ENCODE results near the gene ATCAY. TPM values are rescaled to one million over a fixed set of nuclear protein-coding genes. Genes with fewer than 3 reads are reported as not detected.

ATCAY gene
- total and polyA plus RNA-seq, 2 of the 13 experiments (the other 11 are each of a cell fraction or from before 2014, with no cell fraction given) = not detected

DNA sequence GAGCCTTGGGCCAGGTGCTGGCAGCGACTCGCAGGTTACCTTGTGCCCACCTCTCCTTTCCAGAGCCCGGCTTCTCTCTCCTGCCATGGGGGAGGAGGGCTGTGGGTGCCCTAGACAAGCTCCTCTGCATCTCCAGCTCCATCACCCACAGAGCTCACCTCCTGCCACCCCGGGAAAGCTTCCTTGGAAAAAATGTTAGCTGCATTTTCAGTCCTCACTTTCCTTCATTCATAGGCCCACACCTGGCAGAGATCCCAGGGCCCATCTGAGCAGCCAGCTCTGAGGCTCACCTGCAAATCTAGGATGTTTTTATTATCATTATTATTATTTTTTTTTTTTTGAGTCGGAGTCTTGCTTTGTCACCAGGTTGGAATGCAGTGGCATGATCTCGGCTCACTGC lies 48.5 kb upstream of the ATCAY start:
- Histone ChIP-seq H3K9ac (ENCODE audit: insufficient read depth, low read depth, low read length) (no peak overlapping the region), H2AFZ (ENCODE audit: low read length) (no peak overlapping the region), H4K20me1 (ENCODE audit: insufficient read depth, low read length) (no peaks in the 10 kb centered on the region), H3K36me3 (replicated peaks in 1 of 2; ENCODE audit: control insufficient read depth in 1 of 2, insufficient read depth in 2 of 2, low read length in 2 of 2) (no peaks in the 10 kb centered on the region), H3K4me2 (ENCODE audit: low read depth, low read length) (no peak overlapping the region), H3K4me3 (replicated peaks in 1 of 3; ENCODE audit: insufficient read depth in 1 of 3, low read depth in 2 of 3, low read length in 3 of 3) (no peak overlapping the region), H3K9me3 (ENCODE audit: low read length) (no peaks in the 10 kb centered on the region), H3K79me2 (ENCODE audit: insufficient read depth, low read length) (no peaks in the 10 kb centered on the region), H3K4me1 (ENCODE audit: insufficient read depth, low read length) (no peaks in the 10 kb centered on the region), H3K27ac (ENCODE audit: extremely low read length, insufficient read depth, low read length) (no peak overlapping the region), H3K27me3 (ENCODE audit: control insufficient read depth in 1 of 2, insufficient read depth in 2 of 2, low read length in 2 of 2) (peaks cover 3 to 24% of the 10 kb centered on the region in 2 experiments; a peak in 4 of 5 replicates)
- ATAC-seq = no peak
- WGBS (ENCODE audit: low lambda C conversion rate) = 27% methylated on average over 5 of the region's 6 CpGs
- in situ Hi-C loops (cut with HindIII; ENCODE audit: extremely low pct_ligation_motif_present, low pct_unique_long_range_greater_than_20kb) = no loop called here
- ChIA-PET CTCF (ENCODE audit: low intra/inter-chr PET ratio, low total read pairs) (no interaction called here), POLR2A (no interaction called here)
- FAIRE-seq = no peak
- BruUV-seq (replicated peaks) = no TSS peak
- intact Hi-C loops (cut with micrococcal nuclease; ENCODE audit: unreplicated experiment) = no loop called here
- DNase-seq (ENCODE audit: low spot score) = no peak
- no peak for TF ChIP-seq ZNF20 (CRISPR knock-in tag; IDR thresholded peaks at IDR 0.05)
- no peak for TF ChIP-seq FOXA3 (CRISPR knock-in tag; IDR thresholded peaks at IDR 0.05)
- TF ChIP-seq ZNF589 (CRISPR knock-in tag; conservative IDR thresholded peaks at IDR 0.05) = no peak
- no peak for TF ChIP-seq NR2F6 (IDR thresholded peaks at IDR 0.05)
- no peak for TF ChIP-seq NR2F6 (CRISPR knock-in tag; IDR thresholded peaks at IDR 0.05)
- no peak for TF ChIP-seq ZBTB3 (CRISPR knock-in tag; IDR thresholded peaks at IDR 0.05; ENCODE audit: borderline replicate concordance, low read depth)

DNA sequence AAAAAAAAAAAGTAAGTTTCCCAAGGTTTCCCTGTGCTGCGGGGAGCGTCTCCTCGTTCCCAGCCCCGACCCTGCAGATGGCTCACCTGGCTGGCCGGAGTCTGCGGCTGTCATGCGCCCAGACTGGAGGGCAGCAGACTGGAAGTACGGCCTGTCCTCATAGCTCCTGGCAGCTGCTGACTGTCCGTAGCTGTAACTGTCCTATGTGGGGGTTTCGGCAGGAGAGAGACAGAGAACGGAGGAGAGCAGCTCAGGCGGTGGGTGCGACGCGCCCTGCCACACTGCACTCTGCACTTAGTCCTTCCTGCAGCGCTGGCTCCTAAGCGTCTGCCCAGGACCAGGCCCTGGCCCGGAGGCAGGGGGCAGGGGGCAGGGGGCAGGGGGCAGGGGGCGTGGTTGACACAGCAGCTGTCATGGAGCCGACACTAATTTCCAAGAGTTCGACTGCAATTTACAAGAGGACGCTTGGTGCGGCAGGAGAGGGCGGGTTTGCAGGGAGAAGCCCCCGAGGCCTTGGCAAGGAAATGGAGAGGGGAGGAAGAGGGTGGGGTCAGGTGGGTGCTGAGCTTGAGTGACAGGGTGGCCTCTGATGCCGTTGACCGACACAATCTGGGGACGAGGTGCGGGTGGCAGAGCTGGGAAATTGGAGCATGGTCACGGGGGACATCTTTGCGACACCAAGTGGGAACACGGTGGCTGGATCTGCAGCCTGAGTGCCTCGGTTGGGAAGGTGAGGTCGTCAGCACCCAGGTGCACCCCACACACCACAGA lies 46.7 kb upstream of the ATCAY start:
- H4K20me1 ChIP-seq (ENCODE audit: insufficient read depth, low read length) = no peaks in the 10 kb centered on the region

More for the DNA sequence above, 46.7 kb upstream of the ATCAY start:
- intact Hi-C loops (cut with micrococcal nuclease; ENCODE audit: unreplicated experiment) = no loop called here
- Histone ChIP-seq H3K9ac (ENCODE audit: insufficient read depth, low read depth, low read length) (no peak overlapping the region), H3K4me2 (ENCODE audit: low read depth, low read length) (no peak overlapping the region), H3K36me3 (replicated peaks in 1 of 2; ENCODE audit: control insufficient read depth in 1 of 2, insufficient read depth in 2 of 2, low read length in 2 of 2) (no peaks in the 10 kb centered on the region), H3K27ac (ENCODE audit: extremely low read length, insufficient read depth, low read length) (no peak overlapping the region), H3K27me3 (ENCODE audit: control insufficient read depth in 1 of 2, insufficient read depth in 2 of 2, low read length in 2 of 2) (peaks cover 3 to 20% of the 10 kb centered on the region in 2 experiments; a peak in 4 of 5 replicates), H3K9me3 (ENCODE audit: low read length) (0 out of 2 replicates have a peak, but pooled peaks cover 7% of the 10 kb centered on the region), H3K79me2 (ENCODE audit: insufficient read depth, low read length) (no peaks in the 10 kb centered on the region), H3K4me3 (replicated peaks in 1 of 3; ENCODE audit: insufficient read depth in 1 of 3, low read depth in 2 of 3, low read length in 3 of 3) (no peak overlapping the region), H3K4me1 (ENCODE audit: insufficient read depth, low read length) (no peaks in the 10 kb centered on the region), H2AFZ (ENCODE audit: low read length) (no peak overlapping the region)
- 50% methylated on average over 23 of the region's 34 CpGs for WGBS (ENCODE audit: low lambda C conversion rate)
- no peak for TF ChIP-seq TBP (CRISPR knock-in tag; IDR thresholded peaks at IDR 0.05)
- TF ChIP-seq SNRNP70 (IDR thresholded peaks at IDR 0.05; ENCODE audit: low read depth, low read length) = no peak
- TF ChIP-seq, protein P1, sequence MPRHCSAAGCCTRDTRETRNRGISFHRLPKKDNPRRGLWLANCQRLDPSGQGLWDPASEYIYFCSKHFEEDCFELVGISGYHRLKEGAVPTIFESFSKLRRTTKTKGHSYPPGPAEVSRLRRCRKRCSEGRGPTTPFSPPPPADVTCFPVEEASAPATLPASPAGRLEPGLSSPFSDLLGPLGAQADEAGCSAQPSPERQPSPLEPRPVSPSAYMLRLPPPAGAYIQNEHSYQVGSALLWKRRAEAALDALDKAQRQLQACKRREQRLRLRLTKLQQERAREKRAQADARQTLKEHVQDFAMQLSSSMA (CRISPR knock-in tag; IDR thresholded peaks at IDR 0.05) = no peak
- no peak for TF ChIP-seq DNMT3B (CRISPR knock-in tag; conservative IDR thresholded peaks at IDR 0.05)
- TF ChIP-seq ZNF33A (CRISPR knock-in tag; IDR thresholded peaks at IDR 0.05; ENCODE audit: borderline replicate concordance) = no peak
- no peak for TF ChIP-seq NAIF1 (CRISPR knock-in tag; IDR thresholded peaks at IDR 0.05; ENCODE audit: borderline replicate concordance)
- no peak for TF ChIP-seq ZFP62 (CRISPR knock-in tag; IDR thresholded peaks at IDR 0.05)
- TF ChIP-seq ZNF780A (CRISPR knock-in tag; IDR thresholded peaks at IDR 0.05) = no peak
- TF ChIP-seq, protein P2, sequence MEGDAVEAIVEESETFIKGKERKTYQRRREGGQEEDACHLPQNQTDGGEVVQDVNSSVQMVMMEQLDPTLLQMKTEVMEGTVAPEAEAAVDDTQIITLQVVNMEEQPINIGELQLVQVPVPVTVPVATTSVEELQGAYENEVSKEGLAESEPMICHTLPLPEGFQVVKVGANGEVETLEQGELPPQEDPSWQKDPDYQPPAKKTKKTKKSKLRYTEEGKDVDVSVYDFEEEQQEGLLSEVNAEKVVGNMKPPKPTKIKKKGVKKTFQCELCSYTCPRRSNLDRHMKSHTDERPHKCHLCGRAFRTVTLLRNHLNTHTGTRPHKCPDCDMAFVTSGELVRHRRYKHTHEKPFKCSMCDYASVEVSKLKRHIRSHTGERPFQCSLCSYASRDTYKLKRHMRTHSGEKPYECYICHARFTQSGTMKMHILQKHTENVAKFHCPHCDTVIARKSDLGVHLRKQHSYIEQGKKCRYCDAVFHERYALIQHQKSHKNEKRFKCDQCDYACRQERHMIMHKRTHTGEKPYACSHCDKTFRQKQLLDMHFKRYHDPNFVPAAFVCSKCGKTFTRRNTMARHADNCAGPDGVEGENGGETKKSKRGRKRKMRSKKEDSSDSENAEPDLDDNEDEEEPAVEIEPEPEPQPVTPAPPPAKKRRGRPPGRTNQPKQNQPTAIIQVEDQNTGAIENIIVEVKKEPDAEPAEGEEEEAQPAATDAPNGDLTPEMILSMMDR (CRISPR knock-in tag; IDR thresholded peaks at IDR 0.05) = no peak
- TF ChIP-seq PTBP1 (IDR thresholded peaks at IDR 0.05; ENCODE audit: low read depth, low read length, poor library complexity, severe bottlenecking) = no peak
- no peak for TF ChIP-seq ZNF841 (CRISPR knock-in tag; IDR thresholded peaks at IDR 0.05; ENCODE audit: borderline replicate concordance)
- in situ Hi-C loops (cut with HindIII; ENCODE audit: extremely low pct_ligation_motif_present, low pct_unique_long_range_greater_than_20kb) = no loop called here
- ChIA-PET POLR2A (no interaction called here), CTCF (ENCODE audit: low intra/inter-chr PET ratio, low total read pairs) (no interaction called here)
- FAIRE-seq (no peak), DNase-seq (ENCODE audit: low spot score) (no peak), ATAC-seq (no peak; the same call in 2 of the 3 replicates)
- no TSS peak for BruUV-seq (replicated peaks)
